Stimulated activated naive B cell treated with anti-CD40 and anti-IgM and Interleukin-4, amounts not matched to agents 10 μg/mL and 1 μg/mL and 100 μg/mL, for 72 hours (primary cell): Measurements from ENCODE around the gene FAHD1.
A peak's percentile ranks its signal among the peaks of the same experiment; 100 is the strongest.

ENCODE experiments used
- ATAC-seq, 2 donors: fragments of 150-1000 bp; cut with Tn5 transposase; replicated peaks; 2 replicates each; pipeline ENCODE4 v1.10.0; 2021; ENCODE audit warnings: moderate library complexity in 1 of 2
- DNase-seq: peaks from one replicate; pipeline ENCODE4 v3.0.0; 2021
- H3K27ac Mint-ChIP-seq: one replicate; pipeline ENCODE4 v1.8.0; 2022; ENCODE audit warnings: mild to moderate bottlenecking, mixed read lengths
- H3K27me3 Mint-ChIP-seq, 2 donors: one replicate each; pipeline ENCODE4 v1.8.0; 2022; ENCODE audit warnings: mixed read lengths in 2 of 2
- H3K36me3 Mint-ChIP-seq, 2 donors: one replicate each; pipeline ENCODE4 v1.8.0; 2022; ENCODE audit warnings: mixed read lengths in 2 of 2, mild to moderate bottlenecking in 1 of 2
- H3K4me1 Mint-ChIP-seq, 2 donors: one replicate each; pipeline ENCODE4 v1.8.0; 2022; ENCODE audit warnings: mixed read lengths in 2 of 2, mild to moderate bottlenecking in 1 of 2
- H3K4me3 Mint-ChIP-seq, 2 donors: one replicate each; pipeline ENCODE4 v1.8.0; 2022; ENCODE audit warnings: mild to moderate bottlenecking in 2 of 2, mixed read lengths in 2 of 2, moderate library complexity in 1 of 2
- H3K9me3 Mint-ChIP-seq, 2 donors: one replicate each; pipeline ENCODE4 v1.8.0; 2022; ENCODE audit warnings: mixed read lengths in 2 of 2, mild to moderate bottlenecking in 1 of 2

The FAHD1 gene

DNA sequence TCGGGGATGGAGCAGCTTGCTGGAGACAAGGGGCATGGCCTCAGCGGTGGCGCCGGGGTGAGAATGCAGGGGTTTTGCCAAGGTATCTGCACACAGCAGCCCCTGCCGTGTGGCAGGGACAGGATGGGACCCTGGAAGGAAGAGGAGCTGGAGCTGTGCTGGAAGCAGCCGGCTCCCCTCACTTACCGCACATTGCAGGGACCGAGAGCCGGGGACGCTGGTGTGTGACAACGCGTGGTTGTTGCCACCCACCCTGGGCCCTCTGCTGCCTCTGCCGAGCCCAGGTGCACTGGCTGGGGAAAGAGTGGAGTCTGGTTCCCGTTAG is 41.2 kb upstream of the FAHD1 start:
- DNase-seq, result no peak

DNA sequence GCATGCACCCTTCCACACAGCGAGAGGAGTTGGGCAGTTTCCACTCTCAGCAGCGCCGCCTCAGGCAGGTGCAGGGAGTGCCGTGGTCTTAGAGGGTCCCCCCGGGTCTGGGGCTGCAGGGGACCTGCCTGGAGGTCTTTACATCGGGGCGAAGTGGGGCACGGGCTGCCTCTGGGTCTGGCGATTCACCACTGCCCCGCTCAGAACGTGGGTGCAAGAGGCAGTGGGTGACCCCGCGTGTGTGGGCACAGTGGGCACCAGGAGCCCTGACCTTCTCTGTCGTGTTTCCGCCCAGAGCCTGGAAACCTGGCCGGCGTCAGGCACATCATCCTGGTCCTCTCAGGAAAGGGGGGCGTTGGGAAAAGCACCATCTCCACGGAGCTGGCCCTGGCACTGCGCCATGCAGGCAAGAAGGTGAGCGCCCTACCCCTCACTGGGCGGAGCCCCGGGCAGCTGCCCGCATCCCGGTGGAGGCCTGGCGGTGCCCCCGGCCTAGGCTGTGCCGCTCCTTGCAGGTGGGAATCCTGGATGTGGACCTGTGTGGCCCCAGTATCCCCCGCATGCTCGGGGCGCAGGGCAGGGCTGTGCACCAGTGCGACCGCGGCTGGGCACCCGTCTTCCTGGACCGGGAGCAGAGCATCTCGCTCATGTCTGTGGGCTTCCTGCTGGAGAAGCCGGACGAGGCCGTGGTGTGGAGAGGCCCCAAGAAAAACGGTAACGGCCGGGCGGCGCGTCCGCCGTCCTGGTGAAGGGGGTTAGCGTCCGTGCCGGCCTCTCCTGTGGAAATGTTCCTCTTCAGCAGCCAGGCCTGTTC is 40.6 kb upstream of the FAHD1 start:
- H3K9me3 Mint-ChIP-seq, result no peaks in the 10 kb centered on the region
- H3K27me3 Mint-ChIP-seq, result no peaks in the 10 kb centered on the region
- H3K27ac Mint-ChIP-seq, result no peak overlapping the region
- H3K36me3 Mint-ChIP-seq, result peaks cover 20 to 26% of the 10 kb centered on the region in 2 donors
- ATAC-seq, result no peak
- no peak for DNase-seq
- H3K4me3 Mint-ChIP-seq, result no peak overlapping the region
- peaks cover 11 to 29% of the 10 kb centered on the region in 2 donors for H3K4me1 Mint-ChIP-seq

More for the DNA sequence above, 41.2 kb upstream of the FAHD1 start:
- Mint-ChIP-seq H3K27me3 (no peaks in the 10 kb centered on the region), H3K27ac (no peak overlapping the region), H3K9me3 (no peaks in the 10 kb centered on the region), H3K4me3 (no peak overlapping the region), H3K36me3 (peaks cover 20 to 24% of the 10 kb centered on the region in 2 donors), H3K4me1 (peaks cover 14 to 35% of the 10 kb centered on the region in 2 donors)
- ATAC-seq, result no peak

- H3K4me3 Mint-ChIP-seq, result no peak overlapping the region
- H3K36me3 Mint-ChIP-seq, result peaks cover 16 to 22% of the 10 kb centered on the region in 2 donors
- H3K9me3 Mint-ChIP-seq, result no peaks in the 10 kb centered on the region
- no peak for DNase-seq
- no peak for ATAC-seq
- H3K27me3 Mint-ChIP-seq, result no peaks in the 10 kb centered on the region
- peaks cover 6 to 24% of the 10 kb centered on the region in 2 donors for H3K4me1 Mint-ChIP-seq
- H3K27ac Mint-ChIP-seq, result no peak overlapping the region
Measured at GRCh38 chr16:1787056-1787321, 40.0 kb upstream of the FAHD1 start.

- H3K27ac Mint-ChIP-seq, result no peak overlapping the region
- H3K27me3 Mint-ChIP-seq, result no peaks in the 10 kb centered on the region
- H3K4me3 Mint-ChIP-seq, result no peak overlapping the region
- no peaks in the 10 kb centered on the region for H3K9me3 Mint-ChIP-seq
- H3K36me3 Mint-ChIP-seq, result peaks cover 16 to 23% of the 10 kb centered on the region in 2 donors
- no peak for DNase-seq
- H3K4me1 Mint-ChIP-seq, result peaks cover 6 to 23% of the 10 kb centered on the region in 2 donors
- ATAC-seq, result no peak
Measured at GRCh38 chr16:1787322-1788094, 39.5 kb upstream of the FAHD1 start.

DNA sequence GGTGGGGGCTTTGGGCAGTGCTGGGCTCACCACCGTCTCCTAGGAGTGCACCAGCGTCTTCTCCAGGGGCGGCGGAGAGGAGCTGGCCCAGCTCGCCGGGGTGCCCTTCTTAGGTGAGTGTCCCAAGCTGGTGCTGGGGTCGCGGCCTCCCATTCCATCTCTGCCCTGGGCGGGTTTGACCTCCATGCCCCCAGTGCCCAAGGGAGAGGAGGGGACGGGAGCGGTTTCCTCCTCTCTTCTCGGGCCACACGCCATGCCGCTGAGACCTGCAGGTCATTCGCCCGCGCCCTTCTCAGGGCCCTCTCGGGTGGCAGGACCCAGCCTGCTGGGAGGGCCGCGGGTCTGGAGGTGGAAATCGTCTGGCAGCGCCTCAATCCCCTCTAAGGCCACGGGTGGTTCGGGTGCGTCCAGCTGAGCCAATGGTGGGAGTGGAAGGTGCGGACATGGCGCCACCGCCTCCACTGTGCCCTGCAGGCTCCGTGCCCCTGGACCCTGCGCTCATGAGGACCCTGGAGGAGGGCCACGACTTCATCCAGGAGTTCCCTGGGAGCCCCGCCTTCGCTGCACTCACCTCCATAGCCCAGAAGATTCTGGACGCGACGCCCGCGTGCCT is 38.8 kb upstream of the FAHD1 start:
- Mint-ChIP-seq H3K4me3 (no peak overlapping the region), H3K27ac (no peak overlapping the region), H3K4me1 (peaks cover 6 to 23% of the 10 kb centered on the region in 2 donors), H3K27me3 (no peaks in the 10 kb centered on the region), H3K36me3 (peaks cover 16 to 24% of the 10 kb centered on the region in 2 donors), H3K9me3 (no peaks in the 10 kb centered on the region)
- DNase-seq (no peak), ATAC-seq (no peak)

GRCh38 chr16:1788708-1789100 is 38.3 kb upstream of the FAHD1 start:
- DNase-seq (no peak), ATAC-seq (no peak)
- Mint-ChIP-seq H3K36me3 (peaks cover 16 to 24% of the 10 kb centered on the region in 2 donors), H3K27me3 (no peaks in the 10 kb centered on the region), H3K27ac (no peak overlapping the region), H3K4me3 (no peak overlapping the region), H3K9me3 (no peaks in the 10 kb centered on the region), H3K4me1 (peaks cover 6 to 21% of the 10 kb centered on the region in 2 donors)

DNA sequence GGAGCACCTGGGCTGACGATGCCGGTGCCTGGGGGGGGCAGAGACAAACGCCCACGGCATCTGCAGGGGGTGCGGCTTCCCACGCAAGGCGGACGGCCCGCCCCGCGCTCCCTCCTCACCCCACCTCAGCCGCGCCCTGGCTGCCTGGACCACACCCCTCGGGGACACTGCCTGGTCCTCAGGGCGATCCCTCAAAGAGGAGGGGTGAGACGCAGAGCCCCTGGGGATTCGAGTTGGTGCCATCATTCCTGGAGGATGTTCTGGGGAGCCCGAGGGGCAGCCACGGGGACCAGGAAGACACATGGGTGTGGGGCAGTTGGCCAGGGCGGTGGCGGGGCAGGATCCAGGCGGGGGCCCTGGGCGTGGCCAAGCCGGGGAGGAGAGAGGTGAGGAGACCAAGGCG is 37.4 kb upstream of the FAHD1 start:
- DNase-seq (no peak), ATAC-seq (no peak)
- peaks cover 6 to 16% of the 10 kb centered on the region in 2 donors for H3K4me1 Mint-ChIP-seq
- no peaks in the 10 kb centered on the region for H3K9me3 Mint-ChIP-seq
- H3K36me3 Mint-ChIP-seq, result peaks cover 16 to 24% of the 10 kb centered on the region in 2 donors
- H3K27ac Mint-ChIP-seq, result no peak overlapping the region
- H3K4me3 Mint-ChIP-seq, result no peak overlapping the region
- no peaks in the 10 kb centered on the region for H3K27me3 Mint-ChIP-seq

- Mint-ChIP-seq H3K4me1 (peaks cover 3 to 11% of the 10 kb centered on the region in 2 donors), H3K4me3 (no peak overlapping the region), H3K36me3 (peaks cover 13 to 22% of the 10 kb centered on the region in 2 donors), H3K9me3 (no peaks in the 10 kb centered on the region), H3K27me3 (no peaks in the 10 kb centered on the region), H3K27ac (peak overlapping the region; percentile 3)
- ATAC-seq (no peak), DNase-seq (no peak)
Measured at GRCh38 chr16:1790261-1790610, 36.8 kb upstream of the FAHD1 start.

GRCh38 chr16:1790611-1791255 is 36.3 kb upstream of the FAHD1 start:
- Mint-ChIP-seq H3K9me3 (no peaks in the 10 kb centered on the region), H3K27me3 (no peaks in the 10 kb centered on the region), H3K27ac (peak overlapping the region; percentile 3), H3K4me3 (no peak overlapping the region), H3K36me3 (peaks cover 10 to 25% of the 10 kb centered on the region in 2 donors), H3K4me1 (peaks cover 2 to 6% of the 10 kb centered on the region in 2 donors)
- no peak for DNase-seq
- ATAC-seq, result no peak

GRCh38 chr16:1791256-1791942 is 35.6 kb upstream of the FAHD1 start:
- ATAC-seq (no peak), DNase-seq (no peak)
- no peak overlapping the region for H3K4me3 Mint-ChIP-seq
- peaks cover 10 to 25% of the 10 kb centered on the region in 2 donors for H3K36me3 Mint-ChIP-seq
- no peak overlapping the region for H3K27ac Mint-ChIP-seq
- no peaks in the 10 kb centered on the region for H3K9me3 Mint-ChIP-seq
- H3K4me1 Mint-ChIP-seq, result peaks cover 2 to 5% of the 10 kb centered on the region in 2 donors
- no peaks in the 10 kb centered on the region for H3K27me3 Mint-ChIP-seq

GRCh38 chr16:1791943-1792812 is 34.8 kb upstream of the FAHD1 start:
- no peaks in the 10 kb centered on the region for H3K27me3 Mint-ChIP-seq
- ATAC-seq (no peak), DNase-seq (no peak)
- peaks cover 2 to 5% of the 10 kb centered on the region in 2 donors for H3K4me1 Mint-ChIP-seq
- peaks cover 15 to 24% of the 10 kb centered on the region in 2 donors for H3K36me3 Mint-ChIP-seq
- no peak overlapping the region for H3K27ac Mint-ChIP-seq
- no peak overlapping the region for H3K4me3 Mint-ChIP-seq
- peaks cover 0 to 3% of the 10 kb centered on the region in 2 donors for H3K9me3 Mint-ChIP-seq

GRCh38 chr16:1792836-1793577 is 34.0 kb upstream of the FAHD1 start:
- DNase-seq (no peak), ATAC-seq (no peak)
- Mint-ChIP-seq H3K36me3 (peaks cover 17 to 24% of the 10 kb centered on the region in 2 donors), H3K27ac (no peak overlapping the region), H3K4me1 (peaks cover 2 to 5% of the 10 kb centered on the region in 2 donors), H3K4me3 (no peak overlapping the region), H3K9me3 (peaks cover 0 to 4% of the 10 kb centered on the region in 2 donors), H3K27me3 (no peaks in the 10 kb centered on the region)
